GF-D8 (cell line): ENCODE results near the gene ME3.

ENCODE experiments used
- DNase-seq: peaks from one replicate; lab custom pipeline; 2025; lab: John Stamatoyannopoulos, UW

The ME3 gene

GRCh38 chr11:86460461-86461385 lies 211.7 kb downstream of the ME3 start:
- DNase-seq, result no peak

GRCh38 chr11:86459682-86460460 lies 212.5 kb downstream of the ME3 start:
- no peak for DNase-seq

- DNase-seq, result no peak
These were observed 213.4 kb downstream of the ME3 start for GRCh38 chr11:86459002-86459385.

- no peak for DNase-seq
These were observed 214.0 kb downstream of the ME3 start for GRCh38 chr11:86458294-86459001.

GRCh38 chr11:86456075-86456939 lies 216.1 kb downstream of the ME3 start:
- no peak for DNase-seq

- no peak for DNase-seq
These were observed 219.0 kb downstream of the ME3 start for GRCh38 chr11:86453290-86454030.

GRCh38 chr11:86449993-86450629 lies 222.3 kb downstream of the ME3 start:
- no peak for DNase-seq

- DNase-seq, result peak; percentile 4
These were observed 224.5 kb downstream of the ME3 start for GRCh38 chr11:86447763-86448480.

GRCh38 chr11:86446924-86447285 lies 225.5 kb downstream of the ME3 start:
- no peak for DNase-seq

GRCh38 chr11:86446163-86446923 lies 226.1 kb downstream of the ME3 start:
- DNase-seq, result no peak

- DNase-seq, result no peak
These were observed 227.4 kb downstream of the ME3 start for GRCh38 chr11:86444981-86445380.

GRCh38 chr11:86443415-86443814 lies 229.0 kb downstream of the ME3 start:
- DNase-seq, result no peak

GRCh38 chr11:86442827-86443226 lies 229.6 kb downstream of the ME3 start:
- no peak for DNase-seq

- DNase-seq, result no peak
These were observed 230.0 kb downstream of the ME3 start for GRCh38 chr11:86442420-86442819.

- no peak for DNase-seq
These were observed 231.6 kb downstream of the ME3 start for GRCh38 chr11:86440843-86441242.

GRCh38 chr11:86440305-86440716 lies 232.1 kb downstream of the ME3 start:
- no peak for DNase-seq

GRCh38 chr11:86438685-86439084 lies 233.7 kb downstream of the ME3 start:
- DNase-seq, result no peak

- no peak for DNase-seq
These were observed 236.7 kb downstream of the ME3 start for GRCh38 chr11:86435711-86436110.
